Stimulated activated CD4-positive, alpha-beta T cell treated with anti-CD3 and anti-CD28 coated beads, TNF-alpha, amount 100 ng/mL, for 4 hours (primary cell): ENCODE results near the gene MATN4.
A peak's percentile ranks its signal among the peaks of the same experiment; 100 is the strongest.

Experiments
- DNase-seq, 3 experiments: peaks; one replicate each; pipeline ENCODE4 v3.0.0-alpha.2; 2020; ENCODE audit warnings: low read depth in 3 of 3

MATN4 gene

DNA sequence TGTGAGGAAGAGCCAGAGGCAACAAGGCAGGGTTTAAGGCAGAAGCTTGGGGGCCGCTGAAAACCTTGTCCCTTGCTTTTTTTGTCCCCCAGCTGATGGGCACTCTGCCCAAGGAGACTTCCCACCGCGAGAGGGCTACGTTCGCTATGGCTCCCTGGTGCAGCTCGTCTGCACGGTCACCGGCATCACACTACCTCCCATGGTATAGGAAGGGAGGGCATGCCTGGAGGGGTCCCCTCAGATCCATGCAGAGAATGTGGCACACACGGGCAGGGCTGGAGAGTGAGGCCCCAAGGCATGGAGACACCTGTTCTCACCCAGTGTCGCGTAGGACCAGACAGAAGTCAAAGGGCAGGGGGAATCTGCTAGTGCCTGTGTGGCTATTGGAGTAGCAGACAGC is 5.8 kb upstream of the MATN4 start:
- DNase-seq = no peak

DNA sequence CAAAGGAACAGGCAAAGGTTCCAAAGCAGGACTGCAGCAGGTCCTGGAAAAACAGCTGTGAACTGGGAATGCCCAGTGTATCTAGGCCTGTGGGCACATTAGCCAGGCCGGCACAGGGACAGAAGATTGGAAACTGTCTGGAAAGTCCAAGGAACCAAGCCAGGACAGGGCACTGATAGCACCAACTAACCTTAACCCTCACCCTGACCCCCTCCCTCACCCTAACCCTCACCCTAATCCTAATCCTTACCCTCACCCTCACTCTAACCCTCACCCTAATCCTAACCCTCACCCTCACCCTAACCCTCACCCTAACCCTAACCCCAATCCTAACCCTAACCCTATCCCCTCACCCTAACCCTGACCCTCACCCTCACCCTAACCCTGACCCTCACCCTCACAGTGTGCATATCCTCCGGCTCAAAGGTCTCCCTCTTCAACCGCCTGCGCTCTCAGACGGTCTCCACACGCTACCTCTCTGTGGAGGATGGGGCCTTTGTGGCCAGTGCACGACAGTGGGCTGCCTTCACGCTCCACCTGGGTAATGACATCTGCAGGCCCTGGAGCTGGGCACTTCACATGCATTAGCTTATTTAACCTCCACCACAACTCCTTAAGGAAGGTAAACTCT is 5.1 kb upstream of the MATN4 start:
- no peak for DNase-seq

DNA sequence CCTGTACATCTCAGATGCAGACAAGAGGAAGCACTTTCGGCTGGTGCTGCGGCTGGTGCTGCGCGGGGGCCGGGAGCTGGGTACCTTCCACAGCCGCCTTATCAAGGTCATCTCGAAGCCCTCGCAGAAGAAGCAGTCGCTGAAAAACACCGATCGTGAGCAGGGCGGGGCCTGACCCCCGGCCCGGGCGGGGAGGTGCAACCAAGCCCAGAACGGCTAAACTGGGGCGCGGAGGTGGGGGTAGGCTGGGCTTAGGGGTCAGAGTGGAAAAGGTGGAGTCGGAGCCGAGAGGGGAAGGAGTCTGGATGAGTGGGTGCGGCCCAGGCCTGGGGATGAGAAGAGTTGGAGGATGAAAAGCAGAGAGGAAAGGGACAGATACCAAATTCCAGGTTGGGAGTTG is 4.1 kb upstream of the MATN4 start:
- DNase-seq = no peak

DNA sequence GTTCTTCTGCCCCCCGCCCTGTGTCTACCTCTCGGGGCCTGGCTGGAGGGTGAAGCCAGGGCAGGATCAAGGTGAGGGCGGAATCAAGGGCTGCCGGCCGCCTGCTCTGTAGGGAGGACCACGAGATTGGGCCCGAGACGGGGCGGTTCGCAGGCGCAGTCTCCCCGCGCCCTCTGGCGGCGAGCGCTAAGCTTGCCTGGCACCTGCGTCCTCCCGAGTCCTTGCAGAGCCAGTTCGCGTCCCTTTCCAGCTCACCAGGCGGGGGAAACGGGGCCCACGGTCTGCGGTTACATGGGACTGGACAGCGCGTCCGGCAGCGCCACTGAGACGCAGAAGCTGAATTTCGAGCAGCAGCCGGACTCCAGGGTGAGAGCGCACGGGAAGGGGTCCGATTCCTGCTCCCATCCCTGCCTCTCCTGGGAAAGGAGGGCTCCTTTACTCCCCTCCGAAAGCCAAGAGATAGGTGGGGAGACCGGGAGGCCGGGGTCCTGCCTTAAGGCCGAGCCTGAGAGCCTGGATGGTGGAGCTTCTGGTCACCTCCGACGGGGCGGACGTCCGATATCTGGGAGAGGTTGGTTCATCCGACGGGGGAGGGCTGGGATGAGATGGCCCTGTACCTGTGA is 3.6 kb upstream of the MATN4 start:
- peak; percentile 37 to 53 (median 47) for DNase-seq

DNA sequence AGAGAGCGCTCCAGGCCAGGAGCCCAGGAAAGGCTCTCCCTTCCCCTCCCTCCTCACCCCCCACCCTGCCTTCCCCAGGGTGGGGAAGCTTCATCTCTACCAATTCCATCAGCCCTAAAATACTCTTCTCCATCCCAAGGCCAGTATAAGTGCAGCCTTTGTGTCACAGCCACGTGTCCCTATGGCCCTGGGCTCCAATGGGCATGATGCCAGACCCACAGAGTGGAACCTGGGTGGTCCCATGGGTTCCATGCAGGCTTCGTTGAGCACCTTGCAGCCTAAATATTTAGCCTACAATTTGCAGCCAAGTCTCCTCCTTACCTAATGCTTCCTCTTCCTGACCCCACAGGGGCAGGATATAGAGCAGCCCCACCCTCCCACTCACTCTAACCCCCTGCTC is 976 bp upstream of the MATN4 start:
- DNase-seq = no peak

DNA sequence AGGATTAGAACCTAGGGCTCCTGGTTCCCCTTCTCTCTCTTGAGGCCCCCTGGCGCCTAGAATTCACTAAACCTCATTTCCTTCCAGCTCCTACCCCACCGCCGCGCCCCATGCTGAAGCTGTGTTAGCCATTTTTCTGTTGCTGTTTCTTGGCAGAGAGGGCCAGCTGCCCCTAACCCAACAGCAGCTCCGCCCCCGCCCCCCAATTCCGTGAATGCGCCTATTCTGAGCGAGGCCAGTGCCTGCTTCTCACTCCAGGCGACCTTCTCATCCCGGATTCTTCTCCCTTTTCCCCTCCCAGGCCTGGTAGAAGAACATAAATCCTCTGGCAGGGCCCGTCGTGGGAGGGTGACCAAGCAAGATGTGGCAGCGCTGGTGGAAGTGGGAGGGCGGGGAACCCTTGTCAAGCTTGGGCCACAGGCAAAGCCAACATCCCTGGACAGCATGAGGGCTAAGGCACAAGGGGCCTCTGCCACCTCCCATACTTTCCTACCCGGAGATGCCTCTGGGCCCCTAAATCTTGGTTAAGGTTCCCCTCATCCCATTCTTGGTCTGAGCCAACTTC is 941 bp downstream of the MATN4 start:
- DNase-seq = no peak

DNA sequence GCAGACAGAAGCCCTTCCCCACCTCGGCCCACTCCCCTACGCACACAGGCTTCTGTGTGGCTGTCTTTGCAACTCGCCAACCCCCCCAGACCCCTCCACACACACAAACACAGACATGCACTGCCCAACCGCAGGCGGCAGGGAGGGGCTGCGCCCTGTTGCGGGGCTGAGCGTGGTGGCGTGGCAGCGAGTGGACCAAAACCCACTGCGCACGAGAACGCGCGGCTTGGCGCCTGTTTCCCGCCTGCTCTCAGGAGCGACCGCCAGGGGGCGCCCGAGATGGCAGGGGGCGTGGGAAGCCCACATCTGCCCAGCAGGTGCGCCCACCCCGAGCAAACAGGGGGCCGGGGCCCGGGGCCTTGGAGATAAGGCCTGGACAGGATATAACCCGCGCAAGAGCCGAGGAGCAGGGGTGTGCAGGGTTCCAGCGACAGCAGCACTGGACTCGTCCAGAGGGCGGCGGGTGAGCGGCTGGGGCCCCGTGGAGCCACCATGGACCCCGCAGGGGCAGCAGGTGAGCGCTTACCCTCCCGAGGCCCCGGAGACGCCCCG is 1.6 kb downstream of the MATN4 start, which contains the start of gene RBPJL:
Gene RBPJL, plus strand, starts transcription at position 410 of the 552 bp plus-strand sequence. Its CDS starts 83 bp downstream, at position 493.
- no peak for DNase-seq

DNA sequence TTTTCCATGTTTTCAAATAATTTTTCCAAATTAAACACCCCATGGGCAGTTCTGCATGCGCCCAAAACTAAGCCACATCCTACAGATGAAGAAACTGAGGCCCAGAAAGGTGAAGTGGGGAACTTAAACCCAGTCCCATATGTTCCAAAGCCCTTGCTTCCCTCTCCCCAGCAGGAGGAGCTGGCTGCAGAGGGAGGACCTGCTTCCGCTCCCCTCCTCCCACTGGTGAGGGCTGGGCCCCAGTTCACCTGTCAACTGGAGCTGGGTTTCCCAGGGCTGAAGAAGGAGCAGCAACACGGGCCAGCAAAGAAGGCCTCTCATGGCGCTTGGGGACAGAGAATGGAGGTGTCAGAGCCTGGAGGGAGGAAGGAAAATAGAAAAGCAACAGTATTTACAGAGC is 2.8 kb downstream of the MATN4 start:
- DNase-seq = no peak

DNA sequence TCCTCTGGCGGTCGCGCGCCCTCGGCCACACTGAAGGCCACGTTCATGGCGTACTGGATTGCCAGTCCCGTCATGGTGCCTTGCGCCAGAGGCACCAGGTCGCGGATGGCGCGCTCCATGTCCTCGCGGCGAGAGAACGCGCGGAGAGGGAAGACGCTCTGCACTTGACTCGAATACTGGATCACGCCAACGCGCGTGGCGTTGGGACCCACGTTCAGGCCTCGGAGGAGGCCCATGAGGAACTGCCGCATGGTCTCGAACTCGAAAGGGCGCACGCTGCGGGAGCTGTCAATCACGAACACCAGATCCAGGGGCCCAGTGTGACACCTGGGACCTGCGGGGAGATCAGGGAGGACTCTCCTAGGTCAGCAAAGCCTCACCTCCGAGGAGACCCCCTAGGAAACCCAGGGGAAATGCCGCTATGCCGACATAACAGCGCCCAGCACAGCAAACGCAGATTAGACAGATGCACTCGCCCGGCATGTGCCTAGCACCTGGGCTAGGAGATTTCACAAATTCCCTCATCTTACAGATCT is 3.6 kb downstream of the MATN4 start:
- no peak for DNase-seq

DNA sequence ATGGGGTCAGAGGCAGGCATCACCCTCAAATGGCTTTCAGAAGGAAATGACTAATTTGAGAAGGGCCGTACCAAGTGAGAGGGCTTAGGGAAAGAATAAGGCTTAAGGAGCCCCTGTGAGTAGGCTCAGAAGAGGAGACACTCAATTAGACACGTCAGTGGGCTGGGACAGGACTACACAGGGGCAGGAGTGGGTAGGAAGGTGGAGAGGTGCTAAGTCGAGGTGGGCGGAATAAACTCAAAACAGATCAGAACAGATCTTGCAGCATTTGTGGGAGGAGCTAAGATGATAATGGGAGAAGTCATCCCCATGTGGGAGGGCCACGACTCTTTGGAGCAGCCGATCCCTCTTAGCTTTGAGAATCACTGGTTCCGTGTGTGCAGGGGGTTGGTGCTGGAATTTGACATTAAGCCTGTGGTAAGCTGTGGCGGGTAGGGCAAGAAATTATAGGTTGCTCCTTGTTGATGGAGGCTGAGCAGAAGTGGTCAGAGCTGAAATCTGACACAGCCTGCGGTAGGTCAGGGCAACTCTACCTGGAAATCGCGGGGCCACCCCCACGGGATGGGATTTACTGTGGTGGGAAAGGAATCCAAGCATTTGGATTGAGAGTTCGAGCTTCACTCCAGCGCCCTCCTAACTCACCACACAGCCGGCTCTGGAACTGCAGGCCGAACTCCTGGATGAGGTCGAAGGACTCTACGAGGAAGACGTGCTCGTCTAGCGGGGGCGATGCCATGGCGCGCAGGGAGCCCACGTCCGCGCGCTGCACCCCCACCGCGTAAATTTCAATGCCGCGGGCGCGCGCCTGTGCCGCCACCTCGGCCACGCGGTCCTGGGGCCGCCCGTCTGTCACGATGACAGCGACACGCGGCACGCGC is 4.3 kb downstream of the MATN4 start:
- no peak for DNase-seq

DNA sequence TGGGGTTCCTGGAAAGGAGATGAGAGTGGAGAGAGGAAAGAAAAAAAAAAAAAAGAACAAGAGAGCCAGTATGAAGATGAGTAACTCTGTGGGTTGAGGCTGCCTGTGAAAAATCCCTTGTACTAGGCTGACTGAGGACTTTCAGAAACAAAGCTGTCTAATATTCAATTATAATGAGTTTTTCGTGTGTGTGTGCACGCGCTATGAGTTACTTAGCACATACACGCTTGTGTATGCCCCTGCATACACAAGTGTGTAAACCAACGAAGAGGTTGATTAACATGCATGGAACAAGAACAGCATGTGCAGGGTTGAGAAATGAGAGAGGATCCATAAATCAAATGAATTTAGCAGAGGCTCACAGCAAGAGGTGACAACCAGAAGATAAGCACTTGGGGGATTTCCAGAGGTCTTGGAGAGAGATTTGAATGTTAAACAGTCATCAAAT is 6.3 kb downstream of the MATN4 start:
- no peak for DNase-seq

DNA sequence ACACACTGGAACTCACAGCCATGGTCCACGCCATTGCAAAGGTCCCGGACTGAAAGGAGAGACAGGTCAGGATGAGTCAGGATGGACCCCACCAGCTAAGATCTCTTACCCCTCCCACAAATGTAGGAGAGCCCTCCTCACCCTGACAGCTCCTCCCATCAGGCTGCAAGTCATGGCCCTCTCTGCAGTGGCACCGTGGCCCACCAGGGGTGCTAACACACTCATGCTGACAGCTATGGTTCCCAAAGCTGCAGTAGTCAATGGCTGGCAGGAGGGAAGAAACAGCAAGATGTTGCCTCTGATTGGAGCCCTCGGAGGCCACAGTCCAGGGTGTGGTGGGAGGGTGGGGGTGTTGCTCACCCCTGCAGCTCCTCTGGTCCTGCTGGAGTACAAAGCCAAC is 7.1 kb downstream of the MATN4 start:
- no peak for DNase-seq

DNA sequence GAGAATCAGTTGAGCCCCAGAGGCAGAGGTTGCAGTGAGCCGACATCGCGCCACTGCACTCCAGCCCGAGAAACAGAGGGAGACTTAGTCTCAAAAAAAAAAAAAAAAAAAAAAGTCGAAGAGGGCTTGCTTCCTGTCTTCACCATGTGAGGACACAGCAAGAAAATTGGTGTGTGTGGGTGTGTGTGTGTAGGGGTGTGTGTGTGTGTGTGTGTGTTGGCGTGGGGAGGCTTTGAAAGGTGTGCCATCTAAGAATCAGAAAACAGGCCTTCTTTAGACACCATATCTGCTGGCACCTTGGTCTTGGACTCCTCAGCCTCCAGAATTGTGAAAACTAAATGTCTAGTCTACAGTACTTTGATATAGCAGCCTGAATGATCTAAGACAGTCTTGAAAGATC is 8.3 kb downstream of the MATN4 start:
- no peak for DNase-seq

DNA sequence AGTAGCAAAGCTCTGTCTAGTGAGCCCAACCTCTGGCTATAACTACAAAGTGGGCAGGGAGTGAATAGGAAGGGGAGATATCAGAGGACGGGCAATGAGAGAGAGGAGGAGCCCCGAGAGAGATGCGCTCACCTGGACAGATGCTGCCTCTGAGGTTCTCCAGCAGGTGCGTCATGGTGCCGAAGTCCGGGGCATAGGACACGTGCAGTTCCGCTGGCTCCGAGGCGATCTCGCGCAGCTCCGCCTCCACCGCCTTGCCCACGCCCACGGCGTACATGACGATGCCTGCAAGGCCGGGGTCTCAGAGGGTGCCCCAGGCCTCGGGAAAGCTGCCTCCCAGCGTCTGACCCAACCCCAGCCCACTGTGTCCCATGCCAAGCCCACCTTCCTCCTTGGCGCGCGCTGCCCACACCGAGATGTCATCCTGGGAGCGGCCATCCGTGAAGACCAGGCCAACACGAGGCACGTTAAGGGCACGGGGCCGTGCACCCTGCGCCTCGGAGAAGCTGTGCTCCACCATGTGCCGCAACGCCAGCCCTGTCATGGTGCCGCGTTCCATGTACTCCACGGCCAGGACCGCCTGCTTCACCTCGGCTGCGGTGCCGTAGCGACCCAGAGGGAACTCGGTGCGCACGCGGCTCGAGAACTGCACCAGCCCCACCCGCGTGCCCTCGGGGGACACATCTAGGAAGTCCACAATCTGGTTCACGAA is 10.2 kb downstream of the MATN4 start:
- no peak for DNase-seq

DNA sequence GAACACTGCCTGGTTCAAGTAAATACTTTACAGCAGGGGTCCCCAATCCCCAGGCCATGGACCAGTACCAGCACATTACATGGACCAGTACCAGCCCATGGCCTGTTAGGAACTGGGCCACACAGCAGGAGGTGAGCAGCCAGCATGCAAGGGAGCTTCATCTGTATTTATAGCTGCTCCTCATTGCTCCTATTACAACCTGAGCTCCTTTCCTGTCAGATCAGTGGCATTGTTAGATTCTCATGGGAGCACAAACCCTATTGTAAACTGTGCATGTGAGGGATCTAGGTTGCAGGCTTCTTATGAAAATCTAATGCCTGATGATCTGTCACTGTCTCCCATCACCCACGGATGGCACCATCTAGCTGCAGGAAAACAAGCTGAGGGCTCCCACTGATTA is 13.4 kb downstream of the MATN4 start:
- no peak for DNase-seq

DNA sequence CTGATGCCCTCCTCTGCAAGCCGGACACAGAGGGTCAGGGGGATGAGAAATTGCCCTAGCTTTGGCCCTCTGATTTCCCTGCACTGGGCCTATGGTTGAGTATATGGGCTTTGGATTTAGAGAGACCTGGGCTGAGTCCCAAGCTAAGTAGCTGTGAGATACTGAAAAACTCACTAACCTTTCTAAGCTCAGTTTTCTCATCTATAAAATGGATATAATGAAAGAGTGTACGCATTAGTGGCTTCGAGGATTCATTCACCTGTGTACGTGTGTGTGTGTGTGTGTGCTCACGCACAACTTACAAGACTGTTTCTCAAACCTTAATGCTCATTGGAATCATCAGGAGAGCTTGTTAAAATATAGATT is 14.1 kb downstream of the MATN4 start:
- DNase-seq = no peak

DNA sequence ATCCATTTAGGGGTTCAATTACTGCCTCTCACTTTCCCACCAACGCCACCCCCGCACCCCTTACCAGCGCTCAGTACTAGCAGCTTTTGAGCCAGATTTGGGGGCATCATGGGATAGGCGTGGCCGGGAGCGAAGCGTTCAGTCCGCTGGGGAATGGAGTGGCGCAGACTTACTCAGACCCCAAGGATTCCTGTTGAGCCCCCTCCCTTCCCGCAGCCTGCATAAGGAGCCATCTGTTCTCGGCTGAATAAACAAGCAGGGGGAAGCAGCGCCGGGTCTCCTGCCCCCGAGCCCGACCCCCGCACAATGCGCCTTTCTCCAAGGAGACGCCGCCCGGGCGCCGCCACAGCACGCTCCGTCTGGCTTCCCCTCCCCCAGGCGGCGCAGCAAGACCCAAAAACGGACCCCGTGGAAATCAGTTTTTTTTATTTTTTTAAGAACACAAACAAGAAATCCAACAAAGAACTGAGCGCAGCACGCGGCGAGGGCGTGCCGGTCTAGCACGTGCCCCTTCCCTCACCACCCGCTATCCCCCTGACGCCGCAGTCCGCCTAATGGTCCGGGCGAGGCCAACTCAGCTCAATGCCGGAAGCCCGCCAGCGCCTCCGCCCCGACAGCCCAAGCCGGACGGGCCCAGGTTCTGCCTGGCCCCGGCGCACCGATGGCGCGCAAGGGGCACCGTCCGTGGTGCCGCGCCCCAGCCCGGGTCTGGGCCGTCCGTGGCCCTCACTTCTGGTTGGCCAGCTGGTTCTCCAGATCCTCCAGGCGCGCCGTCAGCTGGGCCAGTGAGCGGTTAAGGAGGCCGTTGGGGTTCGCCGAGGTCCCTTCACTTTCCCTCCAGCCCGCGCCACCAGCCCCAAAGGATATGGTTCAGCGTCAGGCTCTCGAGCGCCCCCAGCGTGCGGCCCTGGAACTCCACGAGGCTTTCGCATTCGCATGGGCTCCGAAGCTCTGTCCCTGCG is 14.8 kb downstream of the MATN4 start:
- peak; percentile 62 to 80 (median 70) for DNase-seq

DNA sequence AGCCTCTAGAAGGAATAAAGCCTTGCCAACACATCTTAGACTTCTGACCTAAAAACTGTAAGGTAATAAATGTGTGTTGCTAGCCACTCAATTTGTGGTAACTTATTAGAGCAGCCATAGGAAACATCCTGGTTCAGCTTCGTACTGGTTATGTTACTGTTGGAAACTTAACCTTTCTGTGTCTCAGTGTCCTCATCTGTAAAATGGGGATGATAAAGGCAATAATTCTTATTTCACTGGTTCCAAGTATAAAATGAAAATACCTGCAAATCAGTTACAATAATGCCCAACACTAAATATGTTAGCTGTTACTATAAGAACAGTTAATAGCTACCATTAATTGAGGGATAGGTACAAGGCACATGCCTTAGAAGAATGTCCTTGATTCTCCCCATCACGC is 15.8 kb downstream of the MATN4 start:
- DNase-seq = no peak

DNA sequence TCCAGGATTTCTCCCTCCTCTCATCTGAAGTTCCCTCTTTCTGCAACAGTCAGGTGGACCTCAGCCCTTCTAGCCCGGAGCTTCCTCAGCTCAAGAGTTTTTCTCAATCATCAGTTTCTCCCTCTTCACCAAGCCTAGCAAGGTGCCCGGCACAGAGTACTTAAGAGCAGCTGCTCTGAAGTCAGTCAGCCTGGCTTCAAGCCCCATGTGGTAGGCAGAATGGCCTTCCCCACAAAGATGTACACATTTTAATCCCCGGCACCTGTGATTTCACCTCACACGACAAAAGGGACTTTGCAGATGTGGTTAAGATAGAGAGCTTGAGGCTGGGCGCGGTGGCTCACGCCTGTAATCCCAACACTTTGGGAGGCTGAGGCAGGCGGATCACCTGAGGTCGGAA is 16.6 kb downstream of the MATN4 start:
- DNase-seq = no peak
